Lower leg skin (tissue), 3 donors: Measurements from ENCODE around the gene SLC25A51.
"Not testable (repeated sequence)": the region's sequence is repeated elsewhere in the genome, so short reads cannot be mapped to it uniquely, and the experiment has no call there.

Experiments used
- CTCF ChIP-seq, 3 donors: fragments of 450-650 bp; IDR thresholded peaks; one replicate each; pipeline ENCODE4 v1.5.1; 2016; ENCODE audit warnings: antibody characterized with exemption in 3 of 3, mild to moderate bottlenecking in 3 of 3, moderate library complexity in 2 of 3
- POLR2A ChIP-seq, 2 donors: fragments of 450-650 bp; IDR thresholded peaks; one replicate each; pipeline ENCODE4 v1.6.1; 2016 to 2017; ENCODE audit warnings: antibody characterized with exemption in 2 of 2, mild to moderate bottlenecking in 1 of 2, moderate library complexity in 1 of 2

GRCh38 chr9:37909836-37910235, 5.9 kb upstream of the SLC25A51 start:
- not testable (repeated sequence) for TF ChIP-seq CTCF, POLR2A (IDR thresholded peaks at IDR 0.05)
